ENCODE data around the gene RAD51B.
"Not testable (repeated sequence)": the region's sequence is repeated elsewhere in the genome, so short reads cannot be mapped to it uniquely, and the experiment has no call there.

RAD51B gene

GRCh38 chr14:68285421-68286179 is 466.0 kb downstream of the RAD51B start:
- no peak for DNase-seq

GRCh38 chr14:68286667-68287066 is 467.1 kb downstream of the RAD51B start:
- DNase-seq = no peak

- DNase-seq = not testable (repeated sequence)
Observed at GRCh38 chr14:68289452-68289851, 469.9 kb downstream of the RAD51B start.

GRCh38 chr14:68291820-68292219 is 472.2 kb downstream of the RAD51B start:
- no peak for DNase-seq

GRCh38 chr14:68292441-68293215 is 473.0 kb downstream of the RAD51B start:
- no peak for DNase-seq

- no peak for DNase-seq
Observed at GRCh38 chr14:68293404-68293803, 473.8 kb downstream of the RAD51B start.

GRCh38 chr14:68295316-68295816 is 475.8 kb downstream of the RAD51B start:
- no peak for DNase-seq

GRCh38 chr14:68297039-68297438 is 477.5 kb downstream of the RAD51B start:
- no peak for DNase-seq

GRCh38 chr14:68297876-68298468 is 478.4 kb downstream of the RAD51B start:
- peak; percentile 32 for DNase-seq

- no peak for DNase-seq
Observed at GRCh38 chr14:68300608-68301007, 481.0 kb downstream of the RAD51B start.

GRCh38 chr14:68301219-68301618 is 481.6 kb downstream of the RAD51B start:
- no peak for DNase-seq

GRCh38 chr14:68302938-68303337 is 483.4 kb downstream of the RAD51B start:
- DNase-seq = not testable (repeated sequence)

- DNase-seq = no peak
Observed at GRCh38 chr14:68305738-68306137, 486.2 kb downstream of the RAD51B start.

GRCh38 chr14:68306265-68306933 is 486.8 kb downstream of the RAD51B start:
- no peak for DNase-seq

GRCh38 chr14:68306934-68307789 is 487.6 kb downstream of the RAD51B start:
- DNase-seq = no peak

GRCh38 chr14:68307790-68308168 is 488.2 kb downstream of the RAD51B start:
- DNase-seq = peak; percentile 24

- DNase-seq = no peak
Observed at GRCh38 chr14:68308726-68309520, 489.3 kb downstream of the RAD51B start.

GRCh38 chr14:68309616-68310015 is 490.0 kb downstream of the RAD51B start:
- DNase-seq = no peak

GRCh38 chr14:68312300-68312699 is 492.7 kb downstream of the RAD51B start:
- no peak for DNase-seq

- DNase-seq = no peak
Observed at GRCh38 chr14:68312884-68313610, 493.5 kb downstream of the RAD51B start.

- no peak for DNase-seq
Observed at GRCh38 chr14:68314642-68315041, 495.1 kb downstream of the RAD51B start.

All from HCEC 1CT (cell line).